Measurements from ENCODE around the gene CDH4. TPM values are rescaled to one million over a fixed set of nuclear protein-coding genes. Genes with fewer than 3 reads are reported as not detected.

The CDH4 gene
- total and polyA plus RNA-seq, 2 of the 4 experiments (the other 2 are of a cell fraction) = 1.6 to 3.5 TPM

DNA sequence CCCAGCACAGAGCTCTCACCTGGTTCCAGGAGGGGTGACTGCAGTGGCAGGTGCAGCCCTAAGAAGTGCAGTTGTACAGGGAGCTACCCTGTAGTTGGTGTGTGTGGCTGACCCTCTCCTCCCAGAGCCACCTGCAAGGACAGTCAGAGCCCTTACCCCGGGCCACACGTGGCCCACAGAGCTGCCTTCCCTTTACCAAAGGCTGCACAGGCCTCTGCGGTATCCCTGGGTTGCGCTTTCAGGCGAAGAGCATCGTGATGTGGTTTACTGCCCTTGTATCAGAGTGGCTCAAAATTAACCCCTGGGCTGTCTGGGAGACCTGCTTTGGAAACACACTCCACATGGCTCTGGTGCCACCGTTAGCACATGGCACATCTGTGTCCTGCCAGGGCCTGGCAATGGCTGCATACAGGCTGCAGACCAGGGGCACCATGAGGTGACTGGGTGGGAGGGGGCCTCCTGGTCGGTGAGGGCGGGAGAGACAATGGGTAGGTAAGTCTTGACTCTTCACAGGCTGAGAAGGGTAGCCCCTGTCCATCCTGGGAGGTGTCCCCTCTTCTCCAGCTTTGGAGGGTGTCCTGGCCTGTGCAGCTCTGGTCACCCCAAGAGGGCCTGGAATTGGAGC, 81.5 kb downstream of the CDH4 start:
- no peaks in the 10 kb centered on the region for H3K36me3 ChIP-seq (ENCODE audit: control insufficient read depth, insufficient read depth, low read length)
- no peak overlapping the region for H3K4me3 ChIP-seq (ENCODE audit: insufficient read depth, low read depth, low read length)
- dilution Hi-C loops (cut with HindIII; ENCODE audit: low sequenced_read_pairs, unreplicated experiment) = no loop called here
- H2BK5ac ChIP-seq (ENCODE audit: low read depth, low read length, poor library complexity, severe bottlenecking) = no peak overlapping the region
- no peaks in the 10 kb centered on the region for H3K27me3 ChIP-seq (ENCODE audit: control insufficient read depth, insufficient read depth, low read length)
- H2BK20ac ChIP-seq (ENCODE audit: low read depth, low read length) = no peak overlapping the region
- H3K79me1 ChIP-seq (ENCODE audit: low read depth in 1 of 2, low read length in 2 of 2) = 0 out of 4 replicates have a peak, but pooled peaks cover 0 to 5% of the 10 kb centered on the region in 2 experiments
- DNase-seq (no peak), ATAC-seq (ENCODE audit: low read depth) (no peak)
- H3K9ac ChIP-seq (ENCODE audit: low read depth, low read length) = no peak overlapping the region
- no peak overlapping the region for H2AK9ac ChIP-seq (replicated peaks; ENCODE audit: low read depth, low read length, poor library complexity)
- H3K14ac ChIP-seq (replicated peaks; ENCODE audit: low read depth, low read length) = no peak overlapping the region
- no peak overlapping the region for H2BK120ac ChIP-seq (ENCODE audit: low read depth, low read length)
- H3K18ac ChIP-seq (ENCODE audit: low read depth, low read length) = no peak overlapping the region
- ChIA-PET CTCF (no interaction called here), POLR2A (ENCODE audit: unreplicated experiment) (no interaction called here)
- no peaks in the 10 kb centered on the region; the same call in 1 of the 2 replicates for H3K9me1 ChIP-seq (ENCODE audit: insufficient read depth, low read length)
- H3K56ac ChIP-seq (ENCODE audit: extremely low read depth, insufficient read depth, low read length) = no peak overlapping the region
- H3K4ac ChIP-seq (ENCODE audit: low read depth, low read length) = no peak overlapping the region
- intact Hi-C loops (cut with micrococcal nuclease) = no loop called here
- H2AK5ac ChIP-seq (ENCODE audit: low read depth, low read length) = no peak overlapping the region
- TF ChIP-seq MXI1 (IDR thresholded peaks at IDR 0.05; ENCODE audit: borderline replicate concordance, low read depth, low read length) (no peak), ELK1 (IDR thresholded peaks at IDR 0.05; ENCODE audit: borderline replicate concordance, low read depth, low read length) (no peak), RCOR1 (IDR thresholded peaks at IDR 0.05; ENCODE audit: insufficient replicate concordance, low read length) (no peak), RFX5 (IDR thresholded peaks at IDR 0.05; ENCODE audit: low read depth, low read length) (no peak), USF2 (IDR thresholded peaks at IDR 0.05; ENCODE audit: low read depth, low read length) (no peak), NFE2L2 (IDR thresholded peaks at IDR 0.05; ENCODE audit: low read depth, low read length) (no peak), CEBPB (IDR thresholded peaks at IDR 0.05; ENCODE audit: low read depth, low read length) (no peak), MAFK (IDR thresholded peaks at IDR 0.05; ENCODE audit: low read depth, low read length) (no peak), BHLHE40 (IDR thresholded peaks at IDR 0.05; ENCODE audit: low read depth, low read length) (no peak), POLR2A (IDR thresholded peaks at IDR 0.05; ENCODE audit: low read depth, low read length) (no peak), FOS (IDR thresholded peaks at IDR 0.05; ENCODE audit: low read depth, low read length) (no peak), MAZ (IDR thresholded peaks at IDR 0.05; ENCODE audit: borderline replicate concordance, low read depth, low read length) (no peak)
- H4K91ac ChIP-seq (ENCODE audit: insufficient read depth, low read depth, low read length) = no peak overlapping the region
- no peak overlapping the region for H3K27ac ChIP-seq (ENCODE audit: insufficient read depth, low read length)
- no peak overlapping the region for H3K4me2 ChIP-seq (ENCODE audit: low read depth, low read length)
- H3K4me1 ChIP-seq (ENCODE audit: control insufficient read depth, insufficient read depth, low read length) = no peaks in the 10 kb centered on the region
- no peak overlapping the region for H4K8ac ChIP-seq (ENCODE audit: low read depth in 2 of 2, low read length in 2 of 2)
- BruUV-seq (replicated peaks) = no TSS peak
- H3K9me3 ChIP-seq (ENCODE audit: control insufficient read depth, insufficient read depth, low read length) = peaks cover 2% of the 10 kb centered on the region; the same call in 1 of the 2 replicates
- no peak overlapping the region for H2BK15ac ChIP-seq (ENCODE audit: low read depth, low read length)
- H4K5ac ChIP-seq (ENCODE audit: low read depth, low read length) = no peak overlapping the region
- 87% methylated on average over 6 of the region's 9 CpGs; no CpG with 5 or more reads in 1 of the 2 experiments for WGBS, 2 experiments (ENCODE audit: extremely low coverage in 2 of 2, insufficient read length in 1 of 2)
- peaks cover 21% of the 10 kb centered on the region for H4K20me1 ChIP-seq (ENCODE audit: insufficient read depth, low read length)
- in situ Hi-C loops (cut with MboI; ENCODE audit: low sequenced_read_pairs) = no loop called here
- H3K23ac ChIP-seq (ENCODE audit: low read depth, low read length) = no peak overlapping the region
- H2AFZ ChIP-seq (replicated peaks; ENCODE audit: low read length, poor library complexity) = no peak overlapping the region

All from IMR-90 (cell line).